HG03095 (cell line): ENCODE results near the gene LDLR.
A peak's percentile ranks its signal among the peaks of the same experiment; 100 is the strongest.

Experiments used
- ATAC-seq: cut with Tn5 transposase; IDR thresholded peaks from one replicate; pipeline ENCODE4 v1.9.1; 2021; ENCODE audit warnings: moderate library complexity; ENCODE audit not compliant: unreplicated experiment

LDLR gene

DNA sequence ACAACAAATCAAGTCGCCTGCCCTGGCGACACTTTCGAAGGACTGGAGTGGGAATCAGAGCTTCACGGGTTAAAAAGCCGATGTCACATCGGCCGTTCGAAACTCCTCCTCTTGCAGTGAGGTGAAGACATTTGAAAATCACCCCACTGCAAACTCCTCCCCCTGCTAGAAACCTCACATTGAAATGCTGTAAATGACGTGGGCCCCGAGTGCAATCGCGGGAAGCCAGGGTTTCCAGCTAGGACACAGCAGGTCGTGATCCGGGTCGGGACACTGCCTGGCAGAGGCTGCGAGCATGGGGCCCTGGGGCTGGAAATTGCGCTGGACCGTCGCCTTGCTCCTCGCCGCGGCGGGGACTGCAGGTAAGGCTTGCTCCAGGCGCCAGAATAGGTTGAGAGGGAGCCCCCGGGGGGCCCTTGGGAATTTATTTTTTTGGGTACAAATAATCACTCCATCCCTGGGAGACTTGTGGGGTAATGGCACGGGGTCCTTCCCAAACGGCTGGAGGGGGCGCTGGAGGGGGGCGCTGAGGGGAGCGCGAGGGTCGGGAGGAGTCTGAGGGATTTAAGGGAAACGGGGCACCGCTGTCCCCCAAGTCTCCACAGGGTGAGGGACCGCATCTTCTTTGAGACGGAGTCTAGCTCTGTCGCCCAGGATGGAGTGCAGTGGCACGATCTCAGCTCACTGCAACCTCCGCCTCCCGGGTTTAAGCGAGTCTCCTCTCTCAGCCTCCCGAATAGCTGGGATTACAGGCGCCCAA is at the start of gene LDLR:
Gene LDLR (plus strand): TSS at position 210 of the 760 bp plus-strand sequence. CDS start 86 bp downstream, at position 296.
- peak; percentile 28 for ATAC-seq

DNA sequence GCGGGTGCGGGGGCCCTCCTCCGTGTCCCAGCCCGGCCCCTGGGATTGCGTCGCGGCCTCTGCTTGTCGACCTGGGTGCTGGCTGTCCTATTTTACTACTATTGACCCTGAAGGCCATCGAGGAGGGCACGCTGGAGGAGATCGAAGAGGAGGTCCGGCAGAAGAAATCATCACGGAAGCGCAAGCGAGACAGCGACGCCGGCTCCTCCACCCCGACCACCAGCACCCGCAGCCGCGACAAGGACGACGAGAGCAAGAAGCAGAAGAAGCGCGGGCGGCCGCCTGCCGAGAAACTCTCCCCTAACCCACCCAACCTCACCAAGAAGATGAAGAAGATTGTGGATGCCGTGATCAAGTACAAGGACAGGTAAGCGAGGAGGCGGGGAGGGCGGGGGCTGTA is 48.1 kb upstream of the LDLR start:
- no peak for ATAC-seq

DNA sequence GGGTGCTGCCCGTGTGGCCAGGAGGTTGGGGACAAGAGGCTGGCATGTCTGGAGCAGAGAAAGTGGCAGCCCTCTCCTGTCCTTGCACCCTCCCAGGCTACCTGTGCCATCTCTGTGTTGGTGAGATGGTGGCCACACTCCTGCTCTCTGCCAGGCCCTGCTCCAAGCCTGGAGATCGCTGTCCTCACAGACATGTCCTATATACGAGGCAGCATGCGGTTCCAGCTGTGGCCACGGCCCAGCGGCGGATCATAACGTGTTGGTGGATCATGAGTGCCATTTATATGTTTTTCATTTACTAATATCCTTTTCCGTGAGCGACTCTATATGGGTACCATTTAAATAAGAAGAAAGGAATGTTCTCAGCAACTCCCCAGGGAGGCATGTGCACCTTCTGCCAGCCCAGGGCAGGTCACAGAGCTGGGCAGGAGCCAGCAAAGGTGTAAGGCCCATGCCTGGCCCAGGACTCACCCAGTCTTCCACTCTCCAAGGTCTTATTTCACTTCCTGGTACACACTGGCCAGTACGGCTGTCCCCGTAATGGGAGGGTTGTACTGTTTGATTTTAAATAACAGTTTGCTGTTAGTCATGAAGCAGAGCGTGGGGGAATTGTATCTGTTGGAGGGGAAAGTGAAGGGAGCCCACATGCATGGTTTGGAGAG is 47.2 kb upstream of the LDLR start:
- no peak for ATAC-seq

DNA sequence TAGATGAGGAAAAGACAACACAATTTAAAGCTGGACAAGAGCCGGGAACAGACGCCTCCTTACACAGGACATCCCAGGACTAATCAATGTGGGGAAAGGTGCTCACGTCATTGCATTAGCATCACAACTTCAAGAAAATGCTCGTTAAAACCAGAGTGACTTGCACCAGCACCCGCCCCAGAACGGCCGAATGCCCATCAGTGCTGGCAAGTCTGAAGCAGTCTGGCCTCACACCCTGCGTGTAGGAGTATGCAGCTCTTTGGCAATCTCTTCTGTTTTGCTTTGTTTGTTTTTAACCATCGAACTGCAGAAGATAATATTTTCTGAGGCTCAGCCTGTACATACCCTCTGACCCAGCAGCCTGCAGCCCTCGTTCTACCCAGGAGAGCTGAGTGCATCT is 44.8 kb upstream of the LDLR start:
- no peak for ATAC-seq

DNA sequence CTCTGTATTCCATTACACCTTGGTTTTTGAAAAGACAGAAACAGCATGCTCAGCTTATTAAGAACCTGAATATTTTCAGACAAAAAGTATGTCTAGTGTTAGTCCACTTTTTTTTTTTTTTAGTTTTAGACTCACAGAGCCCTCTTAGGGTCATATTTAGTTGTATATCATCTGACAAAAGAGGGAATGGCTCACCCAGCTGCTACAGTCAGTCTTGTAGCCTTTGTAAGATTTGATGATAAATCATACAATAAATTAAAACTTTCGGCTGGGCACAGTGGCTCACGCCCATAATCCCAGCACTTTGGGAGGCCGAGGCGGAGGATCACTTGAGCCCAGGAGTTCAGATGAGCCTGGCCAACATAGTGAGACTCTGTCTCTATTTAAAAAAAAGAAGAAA is 43.7 kb upstream of the LDLR start:
- no peak for ATAC-seq

DNA sequence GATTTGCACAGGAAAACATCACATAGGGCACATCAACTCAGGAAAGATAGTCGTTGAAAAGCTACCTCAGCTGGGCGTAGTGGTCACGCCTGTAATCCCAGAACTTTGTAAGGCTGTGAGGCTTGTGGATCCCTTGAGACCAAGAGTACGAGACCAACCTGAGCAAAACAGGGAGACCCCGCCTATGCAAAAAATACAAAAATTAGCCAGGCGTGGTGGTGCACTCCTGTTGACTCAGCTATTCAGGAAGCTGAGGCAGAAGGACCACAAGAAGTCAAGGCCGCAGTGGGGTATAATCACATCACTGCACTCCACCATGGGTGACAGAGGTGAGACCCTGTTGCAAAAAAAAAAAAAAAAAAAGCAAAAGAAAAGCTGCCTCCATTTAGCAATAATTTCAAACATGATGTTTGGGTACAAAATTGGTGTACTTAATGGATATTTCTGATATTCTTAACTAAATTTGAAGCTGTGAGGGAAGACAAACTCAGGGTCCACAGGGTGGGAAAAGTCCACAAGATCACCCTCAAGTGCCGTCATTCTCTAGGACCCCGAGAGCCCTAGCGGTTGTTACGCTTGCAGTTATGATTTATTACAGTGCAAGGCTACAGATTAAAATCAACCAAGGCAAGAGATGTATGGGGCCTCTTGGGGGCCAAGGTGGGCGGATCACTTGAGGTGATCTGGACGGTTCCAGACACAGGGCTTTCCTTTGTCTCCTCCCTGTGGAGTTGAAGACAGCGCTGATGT is 42.5 kb upstream of the LDLR start:
- ATAC-seq = no peak

DNA sequence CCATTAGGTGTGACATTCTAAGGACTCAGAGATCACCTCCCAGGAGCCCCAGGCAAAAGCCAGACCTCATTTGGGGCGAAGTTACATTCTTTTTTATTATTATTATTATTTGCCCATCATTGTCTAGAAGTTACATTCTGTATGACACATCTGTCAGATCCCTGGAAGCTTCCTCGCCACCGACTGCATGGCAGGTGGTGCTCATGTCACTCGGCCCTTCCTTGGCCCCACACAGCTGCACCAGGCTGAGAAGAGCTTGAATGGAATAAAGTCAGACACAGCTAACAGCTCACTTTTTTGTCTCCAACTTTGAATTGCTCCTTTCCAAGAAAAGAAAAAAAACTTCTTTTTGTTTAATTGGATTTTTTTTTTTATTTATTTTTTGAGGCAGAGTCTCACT is 41.4 kb upstream of the LDLR start:
- ATAC-seq = no peak

DNA sequence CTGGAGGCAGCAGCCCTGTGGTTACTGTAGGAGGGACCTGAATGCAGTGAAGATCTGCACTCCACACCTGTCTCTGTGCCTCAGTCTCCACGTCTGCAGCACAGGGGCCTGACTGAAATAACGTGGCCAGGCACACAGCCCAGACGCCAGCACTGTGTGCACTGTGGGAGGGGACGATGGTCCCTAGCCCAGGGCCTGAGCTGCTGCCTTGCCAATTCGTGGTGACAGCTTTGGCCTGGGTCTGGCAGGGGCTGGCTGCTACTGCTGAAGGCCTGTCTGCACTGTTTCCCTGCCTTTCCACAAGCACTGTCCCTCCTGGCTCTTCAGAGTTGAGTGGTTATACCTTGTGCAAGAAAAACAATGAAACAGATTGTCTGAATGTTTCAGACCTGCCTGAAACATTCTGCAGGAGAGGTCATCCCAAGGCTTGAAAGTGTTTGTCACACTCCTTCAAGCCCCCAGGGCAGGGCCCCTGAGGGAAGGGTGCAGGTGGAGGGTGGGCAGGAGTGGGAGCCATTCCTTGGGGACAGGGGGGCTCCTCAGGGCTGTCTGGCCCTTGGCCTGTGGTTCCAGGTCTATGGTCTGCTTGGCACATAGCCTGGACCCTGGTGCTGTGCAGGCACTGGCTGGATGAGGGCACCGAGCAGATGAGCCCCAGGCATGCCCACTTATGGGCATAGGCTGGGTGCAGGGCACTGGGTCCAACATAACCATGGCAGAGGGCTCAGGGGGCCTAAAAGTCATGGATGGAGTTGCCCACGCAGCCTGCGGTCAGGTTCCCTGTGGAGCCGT is 38.7 kb upstream of the LDLR start:
- no peak for ATAC-seq

DNA sequence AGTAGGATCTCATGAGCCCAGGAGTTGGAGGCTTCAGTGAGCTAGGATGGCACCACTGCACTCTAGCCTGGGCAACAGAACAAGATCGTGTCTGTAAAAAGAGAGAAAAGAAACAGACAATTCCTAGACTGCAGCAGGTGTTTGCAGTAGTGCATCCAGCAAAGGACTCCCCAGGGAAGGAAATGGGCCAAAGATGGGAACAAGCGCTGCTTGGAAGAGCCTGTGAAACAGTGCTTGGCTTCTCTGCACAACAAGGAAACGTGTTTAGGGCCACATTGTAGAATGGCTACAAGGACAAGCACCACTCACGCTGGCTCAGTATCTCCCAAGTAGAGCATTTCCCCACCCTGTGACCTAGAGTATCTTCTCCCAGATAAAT is 35.5 kb upstream of the LDLR start:
- no peak for ATAC-seq

DNA sequence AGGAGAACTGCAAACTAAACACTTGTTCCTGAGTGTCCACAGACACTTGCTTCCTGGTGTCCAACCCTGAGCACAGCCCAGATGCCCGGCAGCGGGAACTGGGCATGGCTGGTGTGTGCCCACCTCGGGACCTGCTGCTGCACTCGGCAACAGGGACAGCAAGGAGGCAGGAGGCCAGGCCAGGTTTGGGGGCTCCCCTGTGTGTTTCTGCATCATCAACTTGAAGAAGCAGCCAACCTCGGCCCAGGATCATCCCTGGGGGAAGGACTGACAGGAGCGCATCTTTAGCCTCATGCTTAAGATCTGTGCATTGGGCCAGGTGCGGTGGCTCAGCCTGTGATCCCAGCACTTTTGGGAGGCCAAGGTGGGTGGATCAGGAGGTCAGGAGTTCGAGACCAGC is 35.1 kb upstream of the LDLR start:
- ATAC-seq = no peak

DNA sequence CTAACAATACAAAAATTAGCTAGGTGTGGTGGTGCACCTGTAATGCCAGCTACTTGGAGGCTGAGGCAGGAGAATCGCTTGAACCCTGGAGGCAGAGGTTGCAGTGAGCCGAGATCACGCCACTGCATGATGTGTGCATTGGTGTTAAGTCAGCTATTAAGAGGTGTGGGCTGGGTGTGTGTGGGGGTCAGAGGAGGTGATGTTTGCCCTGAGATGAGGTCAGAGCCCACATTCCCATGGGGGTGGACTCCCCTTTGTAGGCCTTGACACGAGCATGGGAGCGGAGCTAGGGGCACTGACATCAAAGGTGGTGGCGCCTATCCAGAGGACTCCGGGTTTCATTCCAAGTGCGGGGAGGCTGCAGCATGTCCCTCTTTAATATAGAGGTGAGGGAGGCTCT is 34.6 kb upstream of the LDLR start:
- ATAC-seq = no peak

DNA sequence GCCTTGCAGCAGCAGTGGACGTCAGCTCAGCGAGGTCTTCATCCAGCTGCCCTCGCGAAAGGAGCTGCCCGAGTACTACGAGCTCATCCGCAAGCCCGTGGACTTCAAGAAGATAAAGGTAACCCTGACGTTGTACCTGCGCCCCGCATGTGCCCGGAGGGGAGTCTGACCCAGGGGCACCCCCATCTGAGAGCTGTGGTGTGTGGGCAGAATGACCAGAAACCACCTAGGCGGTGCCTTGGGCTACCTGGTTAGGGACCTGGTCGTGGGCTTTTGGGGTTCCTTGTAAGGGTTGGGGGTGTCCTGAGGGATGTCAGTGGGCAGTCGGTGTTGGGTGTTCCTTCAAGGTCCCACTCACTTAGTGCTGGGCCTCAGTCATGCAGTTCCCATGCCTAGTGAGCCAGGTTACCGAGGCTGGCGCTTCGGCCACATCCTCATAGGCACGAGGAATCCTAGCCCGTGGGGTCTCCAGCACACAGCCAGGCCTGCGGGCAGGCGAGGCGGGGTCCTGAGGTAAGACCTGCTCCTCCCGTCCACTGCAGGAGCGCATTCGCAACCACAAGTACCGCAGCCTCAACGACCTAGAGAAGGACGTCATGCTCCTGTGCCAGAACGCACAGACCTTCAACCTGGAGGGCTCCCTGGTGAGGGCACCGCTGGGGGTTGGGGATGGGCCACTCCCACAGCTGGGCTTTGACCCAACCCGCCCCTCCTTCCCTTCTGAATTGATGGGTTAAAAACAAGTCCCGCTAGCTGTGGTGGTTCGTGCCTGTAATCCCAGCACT is 30.8 kb upstream of the LDLR start:
- no peak for ATAC-seq

DNA sequence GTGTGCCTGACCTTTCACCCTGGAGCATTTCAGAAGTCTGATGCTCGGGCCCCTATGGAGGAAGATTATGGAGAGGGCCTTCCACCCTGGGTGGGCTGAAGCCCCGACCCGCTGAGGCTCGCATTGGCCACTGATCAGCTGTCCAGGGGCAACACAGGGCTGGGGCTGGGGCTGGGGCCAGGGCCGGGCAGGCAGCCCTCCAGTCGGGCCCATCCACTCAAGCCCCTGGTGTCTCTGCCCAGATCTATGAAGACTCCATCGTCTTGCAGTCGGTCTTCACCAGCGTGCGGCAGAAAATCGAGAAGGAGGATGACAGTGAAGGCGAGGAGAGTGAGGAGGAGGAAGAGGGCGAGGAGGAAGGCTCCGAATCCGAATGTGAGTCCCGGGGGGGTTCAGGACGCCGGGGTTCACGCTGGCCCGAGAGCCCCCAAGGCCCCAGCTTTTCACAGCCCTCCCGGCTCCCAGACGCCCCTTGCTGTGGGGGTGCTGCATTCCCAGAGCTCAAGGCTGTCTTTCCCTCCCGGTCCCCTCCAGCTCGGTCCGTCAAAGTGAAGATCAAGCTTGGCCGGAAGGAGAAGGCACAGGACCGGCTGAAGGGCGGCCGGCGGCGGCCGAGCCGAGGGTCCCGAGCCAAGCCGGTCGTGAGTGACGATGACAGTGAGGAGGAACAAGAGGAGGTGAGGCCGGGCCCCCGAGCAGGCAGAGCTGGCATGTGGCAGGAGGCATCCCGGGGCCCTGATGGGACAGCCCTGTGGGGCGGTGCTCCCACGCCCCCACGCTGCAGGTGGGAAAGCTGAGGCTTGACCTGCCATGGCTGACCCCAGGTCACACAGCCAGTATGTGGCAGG is 29.5 kb upstream of the LDLR start:
- ATAC-seq = no peak

DNA sequence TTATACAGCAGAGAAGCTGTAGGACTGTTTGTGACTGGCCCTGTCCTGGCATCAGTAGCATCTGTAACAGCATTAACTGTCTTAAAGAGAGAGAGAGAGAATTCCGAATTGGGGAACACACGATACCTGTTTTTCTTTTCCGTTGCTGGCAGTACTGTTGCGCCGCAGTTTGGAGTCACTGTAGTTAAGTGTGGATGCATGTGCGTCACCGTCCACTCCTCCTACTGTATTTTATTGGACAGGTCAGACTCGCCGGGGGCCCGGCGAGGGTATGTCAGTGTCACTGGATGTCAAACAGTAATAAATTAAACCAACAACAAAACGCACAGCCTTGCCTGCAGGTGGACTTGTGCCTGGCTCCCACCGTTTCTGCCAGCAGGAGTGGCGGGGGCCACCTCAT is 27.3 kb upstream of the LDLR start:
- no peak for ATAC-seq

DNA sequence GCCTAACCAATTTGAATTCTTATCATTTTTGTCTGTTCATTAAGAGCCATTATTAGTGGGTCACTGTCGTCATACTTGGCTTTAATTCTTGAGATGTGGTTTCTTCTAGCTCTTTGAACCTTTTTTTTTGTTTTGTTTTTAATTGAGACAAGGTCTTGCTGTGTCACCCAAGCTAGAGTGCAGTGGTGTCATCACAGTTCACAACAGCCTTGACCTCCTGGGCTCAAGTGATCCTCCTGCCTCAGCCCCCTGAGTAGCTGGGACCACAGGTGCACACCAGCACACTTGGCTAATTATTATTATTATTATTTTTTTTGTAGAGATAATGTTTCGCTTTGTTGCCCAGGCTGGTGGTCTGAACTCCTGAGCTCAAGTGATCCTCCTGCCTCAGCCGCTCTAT is 25.8 kb upstream of the LDLR start:
- ATAC-seq = no peak

DNA sequence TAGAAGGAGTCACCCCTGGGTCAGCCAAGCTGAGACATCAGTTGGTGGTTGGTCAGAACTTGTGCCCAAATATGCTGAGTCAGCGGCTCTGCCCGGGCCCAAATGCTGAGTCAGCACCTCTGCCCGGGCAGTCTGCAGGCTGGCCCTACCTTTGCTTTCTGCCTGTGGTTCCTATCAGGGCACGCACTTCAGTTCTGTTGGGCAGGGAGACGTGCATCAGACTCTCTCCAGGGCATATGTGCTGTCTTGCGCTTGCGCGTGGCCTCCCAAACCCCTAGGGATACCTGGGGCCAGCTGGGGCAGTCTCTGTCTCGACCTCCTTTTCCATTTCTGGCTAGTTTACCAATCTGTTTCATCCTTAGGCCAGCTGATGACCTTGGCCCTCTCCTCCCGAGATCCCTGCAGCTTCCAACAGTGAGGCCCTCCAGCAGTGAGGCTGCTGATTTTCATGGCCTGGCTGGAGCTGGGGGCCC is 24.4 kb upstream of the LDLR start:
- ATAC-seq = no peak

DNA sequence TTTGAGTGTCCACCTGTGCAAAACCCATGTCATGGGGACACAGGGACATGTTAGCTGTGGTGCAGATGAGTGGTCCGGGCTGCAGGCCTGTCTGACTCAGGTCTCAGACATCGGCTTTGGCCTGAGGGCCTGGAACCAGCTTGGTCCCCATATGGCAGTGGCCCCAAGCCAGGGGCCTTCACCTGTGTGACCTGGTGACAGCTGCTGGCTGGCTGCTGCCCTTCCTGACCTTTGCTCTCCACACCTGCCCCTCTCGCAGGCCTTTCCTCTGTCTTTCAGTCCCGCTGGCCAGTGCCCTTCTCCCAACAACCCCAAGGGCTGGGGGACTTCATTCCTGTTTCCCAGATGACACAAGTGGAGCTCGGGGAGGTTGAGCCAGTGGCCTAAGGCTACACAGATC is 22.9 kb upstream of the LDLR start:
- no peak for ATAC-seq

DNA sequence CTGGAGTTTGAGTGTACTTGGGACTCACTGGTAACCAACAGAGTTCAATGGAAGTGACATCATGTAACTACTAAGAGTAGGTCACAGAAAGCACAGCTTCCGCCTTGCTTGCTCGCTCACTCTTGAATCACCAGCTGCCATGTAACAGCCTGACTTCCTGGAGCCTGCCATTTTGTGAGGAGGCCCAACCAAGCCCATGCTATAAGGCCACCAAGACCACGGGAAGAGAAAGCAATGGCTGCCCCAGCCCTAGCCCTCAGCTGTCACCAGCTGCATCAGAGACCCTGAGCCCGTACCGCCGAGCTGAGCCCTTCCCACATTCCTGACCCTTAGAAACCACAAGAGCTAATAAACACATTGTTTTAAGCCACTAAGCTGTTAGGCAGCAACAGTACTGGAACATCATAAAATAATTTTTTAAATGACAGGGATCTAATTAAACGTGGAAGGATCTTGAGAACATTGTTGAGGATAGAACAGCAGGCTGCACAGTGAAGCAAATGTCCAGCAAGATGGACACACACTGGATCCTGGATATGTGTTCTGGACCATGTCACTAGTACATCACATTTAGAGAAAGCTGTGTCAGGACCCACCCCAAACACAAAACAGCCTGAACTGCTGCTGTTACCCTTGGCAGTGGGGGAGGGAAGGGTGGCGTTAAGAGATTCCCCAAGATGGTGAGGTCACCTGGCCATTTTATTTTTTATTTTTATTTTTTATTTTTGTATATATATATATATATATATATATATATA is 21.7 kb upstream of the LDLR start:
- no peak for ATAC-seq

DNA sequence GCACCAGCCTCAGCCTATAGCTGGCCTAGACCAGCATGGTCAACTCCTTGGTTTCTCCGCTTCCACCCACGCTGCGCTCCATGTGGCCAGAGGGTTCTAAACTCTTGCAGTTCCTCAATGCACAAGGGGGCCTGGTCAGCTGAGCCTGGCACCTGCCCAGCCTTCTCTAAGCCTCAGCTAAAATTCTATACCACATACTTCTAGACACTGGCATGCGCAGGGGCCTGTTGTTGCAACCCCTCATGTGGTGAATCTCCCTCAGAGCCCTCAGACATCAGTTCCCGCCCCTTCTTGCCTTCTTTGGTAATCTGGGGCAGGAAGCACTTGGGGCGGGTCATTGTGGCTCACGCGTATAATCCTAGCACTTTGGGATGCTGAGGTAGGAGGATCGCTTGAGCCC is 19.7 kb upstream of the LDLR start:
- no peak for ATAC-seq
